ENCODE results near the gene CCL13.

- TF ChIP-seq CTCF (IDR thresholded peaks at IDR 0.05; ENCODE audit: low read depth, low read length) (no peak), EZH2phosphoT487 (IDR thresholded peaks at IDR 0.05; ENCODE audit: low read depth) (no peak)
These were observed 19.2 kb downstream of the CCL13 start for GRCh38 chr17:34375426-34375997.

Data from OCI-LY3 (cell line).